Stimulated activated naive CD8-positive, alpha-beta T cell treated with anti-CD3 and anti-CD28 coated beads, Interleukin-15, Interleukin-2, amounts not matched to agents 100 U/mL and 50 U/mL, for 24 hours (primary cell): ENCODE results near the gene VPS8.
"Not testable (repeated sequence)": the region's sequence is repeated elsewhere in the genome, so short reads cannot be mapped to it uniquely, and the experiment has no call there.

Experiments used
- ATAC-seq: fragments of 150-1000 bp; cut with Tn5 transposase; one replicate; pipeline ENCODE4 v1.10.0; 2021
- DNase-seq: peaks from one replicate; pipeline ENCODE4 v3.0.0; 2021

VPS8 gene

GRCh38 chr3:184924547-184924946 is 112.6 kb downstream of the VPS8 start:
- ATAC-seq (no peak), DNase-seq (no peak)

- DNase-seq: no peak
- no peak for ATAC-seq
Measured at GRCh38 chr3:184927796-184928315, 115.9 kb downstream of the VPS8 start.

GRCh38 chr3:184932777-184933176 is 120.8 kb downstream of the VPS8 start:
- DNase-seq (no peak), ATAC-seq (no peak)

GRCh38 chr3:184937611-184938010 is 125.6 kb downstream of the VPS8 start:
- no peak for DNase-seq
- no peak for ATAC-seq

GRCh38 chr3:184941408-184941807 is 129.4 kb downstream of the VPS8 start:
- DNase-seq (no peak), ATAC-seq (no peak)

- DNase-seq (no peak), ATAC-seq (no peak)
Measured at GRCh38 chr3:184942735-184943134, 130.8 kb downstream of the VPS8 start.

GRCh38 chr3:184944241-184944640 is 132.3 kb downstream of the VPS8 start:
- no peak for DNase-seq
- ATAC-seq: no peak

GRCh38 chr3:184945886-184946625 is 134.1 kb downstream of the VPS8 start:
- no peak for DNase-seq

GRCh38 chr3:184946917-184947316 is 135.0 kb downstream of the VPS8 start:
- no peak for DNase-seq
- ATAC-seq: no peak

More at GRCh38 chr3:184945886-184946625, 134.1 kb downstream of the VPS8 start:
- no peak for ATAC-seq

GRCh38 chr3:184949251-184949965 is 137.4 kb downstream of the VPS8 start:
- ATAC-seq (no peak), DNase-seq (no peak)

- not testable (repeated sequence) for DNase-seq, ATAC-seq
Measured at GRCh38 chr3:184950816-184951215, 138.8 kb downstream of the VPS8 start.

GRCh38 chr3:184952671-184953070 is 140.7 kb downstream of the VPS8 start:
- DNase-seq: no peak
- ATAC-seq: no peak

GRCh38 chr3:184953401-184953800 is 141.4 kb downstream of the VPS8 start:
- ATAC-seq (no peak), DNase-seq (no peak)

- ATAC-seq: no peak
- no peak for DNase-seq
Measured at GRCh38 chr3:184954251-184954650, 142.3 kb downstream of the VPS8 start.

- ATAC-seq, DNase-seq: not testable (repeated sequence)
Measured at GRCh38 chr3:184954851-184955250, 142.9 kb downstream of the VPS8 start.

GRCh38 chr3:184965639-184966430 is 153.9 kb downstream of the VPS8 start:
- DNase-seq (no peak), ATAC-seq (no peak)

GRCh38 chr3:184968115-184968514 is 156.1 kb downstream of the VPS8 start:
- DNase-seq: no peak
- ATAC-seq: no peak

GRCh38 chr3:184970186-184970585 is 158.2 kb downstream of the VPS8 start:
- DNase-seq (no peak), ATAC-seq (no peak)

- ATAC-seq: no peak
- DNase-seq: no peak
Measured at GRCh38 chr3:184977796-184978195, 165.8 kb downstream of the VPS8 start.

GRCh38 chr3:184981071-184981470 is 169.1 kb downstream of the VPS8 start:
- no peak for ATAC-seq
- DNase-seq: no peak

- DNase-seq: no peak
- ATAC-seq: no peak
Measured at GRCh38 chr3:184982076-184982475, 170.1 kb downstream of the VPS8 start.

- no peak for DNase-seq
Measured at GRCh38 chr3:184985586-184985985, 173.6 kb downstream of the VPS8 start.

More at GRCh38 chr3:184985586-184985985, 173.6 kb downstream of the VPS8 start:
- ATAC-seq: no peak
